ENCODE measurements around the gene ZNF423. TPM values are rescaled to one million over a fixed set of nuclear protein-coding genes. Genes with fewer than 3 reads are reported as not detected.
"Not testable (repeated sequence)": the region's sequence is repeated elsewhere in the genome, so short reads cannot be mapped to it uniquely, and the experiment has no call there.

ZNF423 gene
- total RNA-seq, 3 donors from 2014 or later, result 0.03 TPM; not detected in 2

DNA sequence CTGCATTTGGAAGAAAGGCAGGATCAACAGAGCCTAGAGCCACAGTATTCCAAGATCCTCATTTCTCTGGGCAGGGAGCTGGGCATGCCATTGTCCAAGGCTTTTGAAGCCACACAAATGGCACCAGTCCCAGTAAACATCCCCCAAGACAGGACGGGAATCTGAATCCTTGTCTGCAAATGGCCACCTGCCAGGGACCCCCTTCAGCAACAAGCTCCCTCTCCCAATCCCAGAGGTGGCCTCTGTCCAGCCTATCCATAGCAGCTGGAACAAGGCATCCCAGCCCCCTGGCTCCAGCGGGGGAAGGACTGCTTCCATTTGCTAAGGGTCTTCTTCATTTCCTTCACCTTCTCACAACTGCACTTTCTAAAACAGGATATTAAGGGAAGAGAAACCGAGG is 277.9 kb downstream of the ZNF423 start:
- ATAC-seq, result no peak
- no peak for DNase-seq
- no peaks in the 10 kb centered on the region for H3K4me1 Mint-ChIP-seq (ENCODE audit: low read depth)
- H3K4me3 Mint-ChIP-seq, result no peak overlapping the region
- H3K9me3 Mint-ChIP-seq, result no peaks in the 10 kb centered on the region
- H3K36me3 Mint-ChIP-seq (ENCODE audit: insufficient read depth), result no peaks in the 10 kb centered on the region
- peaks cover 3% of the 10 kb centered on the region for H3K27me3 Mint-ChIP-seq (ENCODE audit: low read depth)

DNA sequence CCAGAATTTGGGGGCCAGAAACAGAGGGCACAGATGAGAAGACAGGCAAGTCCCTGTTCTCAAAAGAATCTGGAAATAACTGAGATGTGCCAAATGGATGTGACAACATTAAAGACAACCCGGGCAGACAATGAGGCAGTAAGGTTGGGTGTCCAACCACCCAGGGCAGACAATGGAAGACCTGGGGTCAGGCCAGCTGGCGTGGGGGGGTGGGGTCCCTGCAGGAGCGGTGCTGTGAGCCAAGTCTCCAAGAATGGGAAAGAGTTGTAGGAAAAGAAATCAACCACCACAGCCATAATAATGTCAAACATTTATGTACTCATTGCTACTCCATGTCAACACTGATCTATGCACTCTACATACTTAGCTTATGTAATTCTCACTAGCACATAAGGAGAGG is 279.0 kb downstream of the ZNF423 start:
- Mint-ChIP-seq H3K36me3 (ENCODE audit: insufficient read depth) (no peaks in the 10 kb centered on the region), H3K4me3 (no peak overlapping the region), H3K4me1 (ENCODE audit: low read depth) (no peaks in the 10 kb centered on the region), H3K27me3 (ENCODE audit: low read depth) (peaks cover 3% of the 10 kb centered on the region), H3K9me3 (peaks cover 3% of the 10 kb centered on the region)
- DNase-seq, result no peak
- ATAC-seq, result no peak

DNA sequence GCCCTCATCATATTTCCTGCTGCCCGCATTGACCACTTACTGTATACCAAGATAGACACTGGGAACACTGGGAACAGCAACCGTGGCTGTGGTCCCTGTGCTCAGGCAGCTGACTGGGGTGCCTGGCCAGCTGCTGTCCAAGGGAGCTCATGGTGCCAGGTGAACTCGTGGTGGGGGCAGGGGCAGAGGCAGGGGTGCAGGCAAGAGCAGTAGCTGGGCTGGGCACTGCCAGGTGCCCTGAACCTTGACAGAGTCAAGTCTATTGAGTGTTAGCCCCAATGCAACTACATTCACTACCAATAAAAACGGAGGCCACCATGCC is 279.8 kb downstream of the ZNF423 start:
- DNase-seq (no peak), ATAC-seq (no peak)
- Mint-ChIP-seq H3K9me3 (peaks cover 3% of the 10 kb centered on the region), H3K4me3 (no peak overlapping the region), H3K36me3 (ENCODE audit: insufficient read depth) (no peaks in the 10 kb centered on the region), H3K27me3 (ENCODE audit: low read depth) (peaks cover 3% of the 10 kb centered on the region), H3K4me1 (ENCODE audit: low read depth) (no peaks in the 10 kb centered on the region)

GRCh38 chr16:49575346-49576172 is 280.4 kb downstream of the ZNF423 start:
- peaks cover 3% of the 10 kb centered on the region for H3K9me3 Mint-ChIP-seq
- no peaks in the 10 kb centered on the region for H3K36me3 Mint-ChIP-seq (ENCODE audit: insufficient read depth)
- no peaks in the 10 kb centered on the region for H3K4me1 Mint-ChIP-seq (ENCODE audit: low read depth)
- no peak overlapping the region for H3K4me3 Mint-ChIP-seq
- H3K27me3 Mint-ChIP-seq (ENCODE audit: low read depth), result peaks cover 3% of the 10 kb centered on the region
- ATAC-seq (no peak), DNase-seq (no peak)

- H3K27me3 Mint-ChIP-seq (ENCODE audit: low read depth), result peaks cover 3% of the 10 kb centered on the region
- no peak for DNase-seq
- no peaks in the 10 kb centered on the region for H3K4me1 Mint-ChIP-seq (ENCODE audit: low read depth)
- ATAC-seq, result no peak
- peaks cover 3% of the 10 kb centered on the region for H3K9me3 Mint-ChIP-seq
- no peaks in the 10 kb centered on the region for H3K36me3 Mint-ChIP-seq (ENCODE audit: insufficient read depth)
- no peak overlapping the region for H3K4me3 Mint-ChIP-seq
Observed at GRCh38 chr16:49574826-49575225, 281.1 kb downstream of the ZNF423 start.

DNA sequence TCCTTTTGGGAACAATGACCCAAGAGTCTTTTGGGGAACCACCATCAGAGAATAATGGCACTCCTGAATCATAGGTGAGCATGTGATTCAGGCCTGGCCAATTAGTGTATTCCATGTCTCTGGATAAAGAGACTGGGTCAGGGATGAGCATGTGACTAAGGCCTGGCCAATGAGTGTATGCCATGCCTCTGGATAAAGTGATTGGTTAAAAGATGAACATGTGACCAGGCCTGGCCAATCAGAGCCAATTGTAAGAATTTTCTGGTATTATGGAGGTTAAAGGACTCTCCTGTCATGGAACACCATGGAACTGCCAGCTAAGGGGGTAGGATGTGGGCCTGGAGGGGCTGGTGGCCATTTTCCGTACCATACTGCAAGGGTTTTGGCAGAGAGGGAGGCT is 288.0 kb downstream of the ZNF423 start:
- ATAC-seq (no peak), DNase-seq (no peak)
- Mint-ChIP-seq H3K36me3 (ENCODE audit: insufficient read depth) (no peaks in the 10 kb centered on the region), H3K27me3 (ENCODE audit: low read depth) (no peaks in the 10 kb centered on the region), H3K4me1 (ENCODE audit: low read depth) (no peaks in the 10 kb centered on the region), H3K9me3 (peaks cover 3% of the 10 kb centered on the region), H3K4me3 (no peak overlapping the region)

DNA sequence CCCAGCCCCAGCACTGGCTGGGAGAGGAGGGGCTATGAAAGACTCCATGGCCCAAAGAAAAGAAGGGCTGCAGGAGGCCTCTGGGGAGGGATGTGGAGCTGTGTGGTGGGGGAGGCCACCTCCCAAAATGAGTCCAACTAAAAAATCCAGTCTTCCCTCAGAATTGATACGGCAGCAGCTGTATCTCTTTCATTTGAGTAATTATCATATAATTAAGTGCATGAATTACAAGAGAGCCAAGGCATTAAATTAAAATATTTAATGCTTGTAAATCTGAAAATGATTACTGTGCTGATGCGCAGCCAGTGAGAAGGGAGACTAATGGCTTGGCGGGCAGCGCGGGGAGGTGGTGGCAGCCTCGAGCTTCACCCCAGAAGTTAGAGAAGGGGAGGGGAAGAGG is 289.5 kb downstream of the ZNF423 start:
- no peaks in the 10 kb centered on the region for H3K36me3 Mint-ChIP-seq (ENCODE audit: insufficient read depth)
- H3K9me3 Mint-ChIP-seq, result no peaks in the 10 kb centered on the region
- DNase-seq, result no peak
- H3K27me3 Mint-ChIP-seq (ENCODE audit: low read depth), result no peaks in the 10 kb centered on the region
- H3K4me1 Mint-ChIP-seq (ENCODE audit: low read depth), result no peaks in the 10 kb centered on the region
- no peak overlapping the region for H3K4me3 Mint-ChIP-seq
- no peak for ATAC-seq

- Mint-ChIP-seq H3K4me1 (ENCODE audit: low read depth) (no peaks in the 10 kb centered on the region), H3K27me3 (ENCODE audit: low read depth) (no peaks in the 10 kb centered on the region), H3K36me3 (ENCODE audit: insufficient read depth) (no peaks in the 10 kb centered on the region), H3K9me3 (no peaks in the 10 kb centered on the region), H3K4me3 (no peak overlapping the region)
- no peak for ATAC-seq
- no peak for DNase-seq
Observed at GRCh38 chr16:49564496-49565229, 291.2 kb downstream of the ZNF423 start.

GRCh38 chr16:49563666-49564065 is 292.2 kb downstream of the ZNF423 start:
- Mint-ChIP-seq H3K27me3 (ENCODE audit: low read depth) (no peaks in the 10 kb centered on the region), H3K9me3 (no peaks in the 10 kb centered on the region), H3K4me3 (no peak overlapping the region), H3K36me3 (ENCODE audit: insufficient read depth) (no peaks in the 10 kb centered on the region), H3K4me1 (ENCODE audit: low read depth) (no peaks in the 10 kb centered on the region)
- ATAC-seq (no peak), DNase-seq (no peak)

GRCh38 chr16:49562894-49563293 is 293.0 kb downstream of the ZNF423 start:
- not testable (repeated sequence) for DNase-seq; H3K9me3 Mint-ChIP-seq; H3K36me3 Mint-ChIP-seq (ENCODE audit: insufficient read depth); H3K4me3 Mint-ChIP-seq; H3K4me1 Mint-ChIP-seq (ENCODE audit: low read depth); ATAC-seq; H3K27me3 Mint-ChIP-seq (ENCODE audit: low read depth)

DNA sequence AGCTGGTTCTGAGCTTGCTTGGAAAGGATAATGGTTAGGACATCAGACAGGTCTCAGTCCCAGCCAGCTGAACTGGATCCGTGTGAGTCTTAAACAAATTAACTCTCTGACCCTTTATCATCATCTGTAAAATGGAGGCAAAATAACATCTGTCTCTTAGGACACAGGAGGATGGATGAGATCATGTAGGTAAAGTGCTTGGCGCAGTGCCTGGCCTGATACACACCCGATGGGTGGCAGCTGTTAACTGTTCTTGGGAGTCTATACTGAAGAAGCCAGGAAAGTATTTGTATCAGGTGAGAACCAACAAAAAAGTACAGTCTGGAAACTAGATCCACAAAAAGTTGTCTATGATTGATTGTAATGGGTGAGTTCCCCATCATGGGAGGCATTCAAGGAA is 293.7 kb downstream of the ZNF423 start:
- ATAC-seq (no peak), DNase-seq (no peak)
- H3K4me1 Mint-ChIP-seq (ENCODE audit: low read depth), result no peaks in the 10 kb centered on the region
- no peak overlapping the region for H3K4me3 Mint-ChIP-seq
- H3K27me3 Mint-ChIP-seq (ENCODE audit: low read depth), result no peaks in the 10 kb centered on the region
- H3K36me3 Mint-ChIP-seq (ENCODE audit: insufficient read depth), result no peaks in the 10 kb centered on the region
- H3K9me3 Mint-ChIP-seq, result no peaks in the 10 kb centered on the region

GRCh38 chr16:49560004-49560830 is 295.7 kb downstream of the ZNF423 start:
- no peak overlapping the region for H3K4me3 Mint-ChIP-seq
- no peaks in the 10 kb centered on the region for H3K27me3 Mint-ChIP-seq (ENCODE audit: low read depth)
- H3K4me1 Mint-ChIP-seq (ENCODE audit: low read depth), result no peaks in the 10 kb centered on the region
- no peaks in the 10 kb centered on the region for H3K9me3 Mint-ChIP-seq
- no peak for DNase-seq
- no peaks in the 10 kb centered on the region for H3K36me3 Mint-ChIP-seq (ENCODE audit: insufficient read depth)
- ATAC-seq, result no peak

DNA sequence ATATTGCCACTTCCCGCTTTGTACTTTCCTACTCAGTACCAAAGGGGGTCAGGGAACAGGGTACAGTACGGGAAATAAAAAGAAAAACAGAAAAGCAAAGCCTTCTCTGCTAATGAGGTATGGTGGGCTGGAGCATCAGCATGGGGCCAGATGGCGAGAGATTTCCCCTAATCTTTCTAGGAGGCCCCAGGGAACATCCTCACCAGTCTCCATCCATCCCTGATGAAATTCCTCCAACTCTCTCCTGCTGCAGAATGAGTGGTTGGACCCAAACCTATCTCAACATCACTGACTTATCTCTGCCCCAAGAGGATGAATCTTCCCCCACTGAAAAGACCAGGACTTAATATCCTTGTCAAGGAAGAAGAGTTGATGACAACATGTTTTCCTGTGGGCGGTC is 296.7 kb downstream of the ZNF423 start:
- Mint-ChIP-seq H3K9me3 (no peaks in the 10 kb centered on the region), H3K4me3 (no peak overlapping the region), H3K27me3 (ENCODE audit: low read depth) (no peaks in the 10 kb centered on the region), H3K4me1 (ENCODE audit: low read depth) (no peaks in the 10 kb centered on the region), H3K36me3 (ENCODE audit: insufficient read depth) (no peaks in the 10 kb centered on the region)
- ATAC-seq, result no peak
- no peak for DNase-seq

- H3K4me1 Mint-ChIP-seq (ENCODE audit: low read depth), result no peaks in the 10 kb centered on the region
- DNase-seq (no peak), ATAC-seq (no peak)
- H3K9me3 Mint-ChIP-seq, result no peaks in the 10 kb centered on the region
- no peak overlapping the region for H3K4me3 Mint-ChIP-seq
- H3K27me3 Mint-ChIP-seq (ENCODE audit: low read depth), result no peaks in the 10 kb centered on the region
- no peaks in the 10 kb centered on the region for H3K36me3 Mint-ChIP-seq (ENCODE audit: insufficient read depth)
Observed at GRCh38 chr16:49558451-49558850, 297.5 kb downstream of the ZNF423 start.
